Measurements from ENCODE around the gene BMP8A.

BMP8A gene

DNA sequence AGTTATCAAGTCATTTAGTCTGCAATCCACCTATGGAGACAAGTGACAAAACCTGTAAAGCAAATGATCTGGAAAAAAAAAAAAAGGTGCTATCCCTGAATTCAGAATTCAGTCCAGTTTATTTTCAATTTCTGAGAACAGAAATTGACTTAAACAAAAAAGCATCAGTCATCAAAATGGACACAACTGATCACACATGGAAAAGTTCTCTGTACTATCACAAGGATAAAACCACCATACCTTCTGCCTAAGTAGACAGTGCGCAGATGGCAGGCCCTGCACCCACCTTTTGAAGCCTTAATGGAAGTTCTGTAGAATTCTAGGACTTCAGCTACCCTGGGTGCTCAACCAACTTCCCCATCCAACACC, 81.6 kb downstream of the BMP8A start:
- FAIRE-seq: no peak

DNA sequence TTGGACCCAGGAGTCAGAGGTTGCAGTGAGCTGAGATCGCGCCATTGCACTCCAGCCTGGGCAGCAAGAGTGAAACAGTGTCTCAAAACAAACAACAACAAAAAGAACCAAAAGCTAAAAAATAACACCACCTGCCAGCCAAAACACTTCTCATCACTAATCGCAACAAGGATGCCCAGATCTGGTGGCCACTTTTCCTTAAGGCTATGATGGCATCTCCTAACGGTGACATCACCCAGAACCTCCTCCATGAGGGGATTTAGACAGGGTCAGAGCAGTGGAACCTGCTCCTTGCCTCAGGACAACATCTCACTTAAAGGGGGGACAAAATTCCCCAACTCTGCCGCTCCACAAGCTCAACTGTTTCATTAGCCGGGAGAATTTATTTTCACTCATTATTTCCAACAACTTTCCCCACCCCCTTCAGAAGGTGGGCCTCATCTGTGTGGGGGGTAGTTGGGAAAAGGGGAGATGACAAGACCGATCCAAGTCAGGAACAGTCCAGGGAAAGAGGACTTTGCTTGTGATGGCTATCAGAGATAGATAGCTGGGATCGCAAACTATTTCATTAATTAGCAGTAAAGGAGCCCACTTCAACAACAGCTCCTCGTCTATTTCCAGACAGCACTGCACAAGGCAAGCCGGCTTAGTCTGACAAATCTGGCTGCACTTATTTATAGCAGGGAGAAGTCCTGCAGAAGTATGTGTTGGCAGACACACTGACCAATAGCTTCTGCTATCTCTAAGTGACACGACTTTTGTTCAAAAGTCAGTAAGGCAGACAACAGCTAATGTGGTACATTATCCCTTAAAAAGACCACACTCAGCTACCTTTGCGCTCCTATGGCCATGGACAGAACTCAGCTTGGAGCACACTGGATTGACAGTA, 82.5 kb downstream of the BMP8A start:
- FAIRE-seq: no peak

DNA sequence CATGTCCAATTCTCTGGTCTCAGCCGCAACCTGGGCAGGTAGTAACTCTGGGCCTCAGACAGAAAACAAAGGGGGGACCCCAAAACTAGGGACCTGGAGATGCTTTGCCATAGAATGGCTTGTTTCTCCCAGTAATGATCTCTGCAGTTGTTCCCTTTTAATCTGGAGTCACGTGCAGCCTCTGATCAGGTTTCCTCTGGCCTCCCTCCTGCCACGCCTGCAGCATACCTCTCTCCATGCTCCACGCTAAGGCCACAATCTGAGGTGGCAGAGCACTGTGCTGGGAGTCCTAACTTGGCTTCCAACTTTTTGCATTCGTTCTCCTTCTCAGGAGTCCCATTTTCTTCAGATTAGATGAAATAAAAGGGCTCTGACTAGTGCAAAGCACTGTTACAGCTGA, 83.2 kb downstream of the BMP8A start:
- no peak for FAIRE-seq

Data from colon (tissue), 2 donors.